NCI-H1092 treated with DMSO at 0.1 percent for 48 hours (cell line): ENCODE data around the gene PRUNE2.

Experiments
- DNase-seq: peaks from one replicate; lab custom pipeline; 2025; lab: John Stamatoyannopoulos, UW

Gene PRUNE2

GRCh38 chr9:76902395-76902794 lies 3.5 kb downstream of the PRUNE2 start:
- no peak for DNase-seq

GRCh38 chr9:76901801-76902200 lies 4.1 kb downstream of the PRUNE2 start:
- DNase-seq: no peak

- no peak for DNase-seq
Measured at GRCh38 chr9:76900884-76901440, 5.0 kb downstream of the PRUNE2 start.

GRCh38 chr9:76898786-76899185 lies 7.1 kb downstream of the PRUNE2 start:
- no peak for DNase-seq

DNA sequence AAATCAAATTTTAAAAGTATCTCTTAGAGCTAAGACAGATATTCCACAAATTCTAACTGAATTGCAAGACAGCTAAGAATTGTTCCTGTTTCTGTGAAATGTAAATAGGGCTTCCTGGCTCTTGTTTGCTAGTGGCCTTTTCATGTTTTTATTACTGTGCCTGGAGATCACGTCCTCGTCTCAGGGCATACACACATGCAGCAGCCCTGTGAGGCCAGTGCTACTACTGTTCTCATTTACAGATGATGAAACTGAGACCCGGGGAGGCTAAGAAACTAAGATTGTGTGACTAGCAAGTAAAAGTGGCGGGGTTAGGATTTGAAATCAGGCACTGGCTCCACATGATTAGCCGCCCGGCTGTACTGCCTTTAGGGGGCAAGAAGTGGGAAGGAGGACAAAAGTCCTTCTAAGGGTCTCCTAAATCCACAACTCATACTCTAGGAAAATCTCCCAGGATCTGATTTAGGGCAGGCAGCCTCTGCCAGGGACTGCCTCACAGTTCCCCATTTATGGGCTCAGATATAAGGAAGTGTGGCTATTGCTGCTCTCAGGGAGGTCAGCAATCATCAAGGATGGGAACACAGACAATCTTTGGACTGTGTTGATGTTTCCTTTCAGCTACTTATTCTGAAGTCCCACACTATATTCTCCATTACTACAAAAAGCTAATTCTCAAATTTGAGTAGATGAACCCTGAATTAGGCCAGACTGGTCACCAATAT lies 7.9 kb downstream of the PRUNE2 start:
- no peak for DNase-seq

GRCh38 chr9:76896035-76896434 lies 9.9 kb downstream of the PRUNE2 start:
- DNase-seq: no peak

DNA sequence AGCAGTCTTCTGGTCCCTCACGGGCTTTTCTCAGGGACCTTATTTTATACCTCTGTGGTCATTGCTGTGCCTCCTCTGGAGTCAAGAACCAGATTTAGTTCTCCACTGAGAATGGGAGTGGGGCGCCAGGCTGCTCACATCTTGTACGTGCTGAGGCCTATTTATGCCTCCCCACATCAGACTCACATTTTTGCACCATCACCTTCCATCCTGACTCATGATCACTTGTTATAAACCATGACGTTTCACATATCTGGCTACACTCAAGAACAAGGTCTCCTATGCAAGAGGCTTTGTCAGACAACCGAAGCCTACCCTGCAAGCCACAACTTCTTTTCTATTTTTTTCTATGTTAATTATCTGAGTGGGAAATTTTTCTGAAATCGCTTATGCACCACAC lies 10.7 kb downstream of the PRUNE2 start:
- DNase-seq: no peak

- DNase-seq: no peak
Measured at GRCh38 chr9:76894198-76894597, 11.7 kb downstream of the PRUNE2 start.

GRCh38 chr9:76893395-76893932 lies 12.4 kb downstream of the PRUNE2 start:
- peak; percentile 61 for DNase-seq

- no peak for DNase-seq
Measured at GRCh38 chr9:76891874-76892273, 14.0 kb downstream of the PRUNE2 start.

DNA sequence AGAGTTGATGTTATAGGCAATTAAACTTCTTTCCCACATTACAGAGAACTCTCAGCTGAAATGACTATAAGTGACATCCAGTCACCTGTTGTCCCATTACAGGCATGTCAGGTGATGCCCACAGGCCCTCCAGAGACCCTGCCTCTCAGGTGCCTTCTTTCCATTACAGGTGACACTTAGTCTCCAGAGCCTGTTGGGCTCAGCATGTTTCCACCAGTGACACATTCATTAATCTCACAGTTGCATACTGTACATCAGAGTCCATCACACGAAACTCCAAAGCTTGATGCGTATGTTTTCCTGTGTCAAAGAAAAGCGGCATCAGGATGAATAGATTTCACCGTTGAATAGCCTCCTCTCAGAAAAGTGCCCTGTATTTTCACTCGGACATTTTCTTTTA lies 14.6 kb downstream of the PRUNE2 start:
- no peak for DNase-seq

GRCh38 chr9:76887951-76888350 lies 18.0 kb downstream of the PRUNE2 start:
- no peak for DNase-seq

DNA sequence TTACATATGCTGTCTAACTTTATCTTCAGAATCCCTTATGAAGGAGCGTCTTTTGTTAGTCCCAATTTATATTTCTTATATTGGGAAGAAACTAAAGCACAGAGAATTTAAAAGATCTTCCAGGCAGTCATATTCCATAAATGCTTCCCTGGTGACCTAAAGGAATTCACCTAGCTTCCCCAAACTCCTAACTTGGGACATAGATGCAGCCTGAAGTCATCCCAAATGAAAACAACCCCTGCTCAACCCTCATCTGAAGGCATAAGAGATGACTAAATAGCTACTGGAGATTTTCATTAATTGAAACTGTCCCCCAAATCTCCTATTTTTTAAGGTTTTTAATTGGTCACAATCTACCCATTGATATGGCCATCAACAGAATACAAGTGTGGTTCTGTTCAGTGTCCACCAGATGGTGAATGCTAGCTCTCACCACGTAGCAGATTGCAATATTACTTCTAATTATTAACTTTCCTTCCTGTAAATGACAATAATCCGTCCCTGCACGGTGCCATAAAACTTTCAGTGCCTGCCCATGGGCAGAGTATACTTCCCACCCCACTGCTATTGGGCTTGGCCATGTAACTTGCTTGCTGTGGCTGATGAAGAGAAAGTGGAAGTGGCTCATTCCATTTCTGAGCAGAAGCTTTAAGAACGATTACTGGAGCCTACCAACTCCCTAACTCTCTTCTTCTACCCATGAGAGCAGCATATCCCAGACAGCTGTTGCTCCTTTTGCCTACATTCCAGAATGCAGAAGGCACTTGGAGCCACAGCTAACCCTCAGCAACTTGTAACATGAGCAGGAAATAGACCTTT lies 18.7 kb downstream of the PRUNE2 start:
- DNase-seq: no peak

- no peak for DNase-seq
Measured at GRCh38 chr9:76886318-76886717, 19.6 kb downstream of the PRUNE2 start.

- no peak for DNase-seq
Measured at GRCh38 chr9:76884823-76885222, 21.1 kb downstream of the PRUNE2 start.

GRCh38 chr9:76883341-76883855 lies 22.5 kb downstream of the PRUNE2 start:
- no peak for DNase-seq

- no peak for DNase-seq
Measured at GRCh38 chr9:76882686-76883085, 23.2 kb downstream of the PRUNE2 start.

DNA sequence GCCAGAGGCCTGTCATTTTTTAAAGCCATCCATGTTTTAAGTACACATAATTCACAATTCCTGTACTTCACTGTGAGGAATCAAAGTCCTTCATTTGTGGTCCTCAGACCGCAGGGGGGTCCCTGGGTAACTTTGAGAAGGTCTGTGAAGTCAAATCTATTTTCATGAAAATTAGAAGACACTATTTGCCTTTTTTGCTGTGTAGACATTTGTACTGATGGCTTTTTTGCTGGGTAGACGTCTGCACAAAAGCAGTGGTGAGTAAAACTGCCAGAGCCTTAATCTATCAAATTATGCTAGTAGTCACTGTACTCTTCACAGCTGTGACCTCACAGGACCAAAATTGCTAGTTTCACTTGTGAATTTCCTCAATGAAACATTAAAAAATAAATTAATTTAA lies 25.7 kb downstream of the PRUNE2 start:
- DNase-seq: no peak

- no peak for DNase-seq
Measured at GRCh38 chr9:76878933-76879332, 27.0 kb downstream of the PRUNE2 start.

- no peak for DNase-seq
Measured at GRCh38 chr9:76877961-76878360, 28.0 kb downstream of the PRUNE2 start.

- no peak for DNase-seq
Measured at GRCh38 chr9:76876098-76876497, 29.8 kb downstream of the PRUNE2 start.

- no peak for DNase-seq
Measured at GRCh38 chr9:76873821-76874220, 32.1 kb downstream of the PRUNE2 start.
